HUES6 (cell line): ENCODE results near the gene HDAC5.
"Not testable (repeated sequence)": the region's sequence is repeated elsewhere in the genome, so short reads cannot be mapped to it uniquely, and the experiment has no call there.

Source experiments
- H3K27ac ChIP-seq: 2 replicates; pipeline ENCODE4 v1.7.0; 2013; ENCODE audit warnings: low read depth, mild to moderate bottlenecking, low read length, inconsistent platforms
- H3K27me3 ChIP-seq: 2 replicates; pipeline ENCODE4 v1.6.1; 2013; ENCODE audit warnings: low read length; ENCODE audit not compliant: control insufficient read depth, insufficient read depth
- H3K36me3 ChIP-seq: 2 replicates; pipeline ENCODE4 v1.6.1; 2013; ENCODE audit warnings: low read length; ENCODE audit not compliant: control insufficient read depth, insufficient read depth
- H3K4me1 ChIP-seq: 2 replicates; pipeline ENCODE4 v1.6.1; 2013; ENCODE audit warnings: low read length; ENCODE audit not compliant: control insufficient read depth, insufficient read depth
- H3K4me3 ChIP-seq: 2 replicates; pipeline ENCODE4 v1.5.1; 2013; ENCODE audit warnings: low read depth, low read length
- H3K9ac ChIP-seq: one replicate; pipeline ENCODE4 v1.6.1; 2013; ENCODE audit warnings: mild to moderate bottlenecking, low read length
- H3K9me3 ChIP-seq: 2 replicates; pipeline ENCODE4 v1.6.1; 2013; ENCODE audit warnings: low read depth, low read length; ENCODE audit not compliant: control insufficient read depth, insufficient read depth

The HDAC5 gene

GRCh38 chr17:44108440-44109311, 14.8 kb downstream of the HDAC5 start:
- H3K27me3 ChIP-seq: no peaks in the 10 kb centered on the region
- H3K27ac ChIP-seq: no peak overlapping the region
- H3K4me3 ChIP-seq: no peak overlapping the region
- H3K9me3 ChIP-seq: no peaks in the 10 kb centered on the region
- H3K36me3 ChIP-seq: peaks cover 3% of the 10 kb centered on the region; the same call in 1 of the 2 replicates
- H3K9ac ChIP-seq: no peak overlapping the region
- H3K4me1 ChIP-seq: peaks cover 64% of the 10 kb centered on the region

- H3K4me3 ChIP-seq: no peak overlapping the region
- H3K4me1 ChIP-seq: peaks cover 60% of the 10 kb centered on the region
- H3K9ac ChIP-seq: no peak overlapping the region
- peaks cover 3% of the 10 kb centered on the region; the same call in 1 of the 2 replicates for H3K36me3 ChIP-seq
- no peaks in the 10 kb centered on the region for H3K9me3 ChIP-seq
- H3K27me3 ChIP-seq: no peaks in the 10 kb centered on the region
- no peak overlapping the region for H3K27ac ChIP-seq
Observed at GRCh38 chr17:44106801-44107200, 16.6 kb downstream of the HDAC5 start.

- Histone ChIP-seq H3K9ac (no peak overlapping the region), H3K36me3 (peaks cover 3% of the 10 kb centered on the region; the same call in 1 of the 2 replicates), H3K27ac (no peak overlapping the region), H3K4me3 (no peak overlapping the region), H3K9me3 (no peaks in the 10 kb centered on the region), H3K27me3 (no peaks in the 10 kb centered on the region), H3K4me1 (peaks cover 59% of the 10 kb centered on the region)
Observed at GRCh38 chr17:44105941-44106340, 17.5 kb downstream of the HDAC5 start.

GRCh38 chr17:44105483-44105882, 18.0 kb downstream of the HDAC5 start:
- peaks cover 55% of the 10 kb centered on the region for H3K4me1 ChIP-seq
- no peak overlapping the region for H3K9ac ChIP-seq
- H3K4me3 ChIP-seq: no peak overlapping the region
- H3K27ac ChIP-seq: no peak overlapping the region
- H3K27me3 ChIP-seq: no peaks in the 10 kb centered on the region
- H3K36me3 ChIP-seq: peaks cover 3% of the 10 kb centered on the region; the same call in 1 of the 2 replicates
- H3K9me3 ChIP-seq: no peaks in the 10 kb centered on the region

- peak overlapping the region; percentile 25 for H3K9ac ChIP-seq
- H3K9me3 ChIP-seq: no peaks in the 10 kb centered on the region
- H3K36me3 ChIP-seq: no peaks in the 10 kb centered on the region
- no peak overlapping the region for H3K4me3 ChIP-seq
- H3K4me1 ChIP-seq: peaks cover 31% of the 10 kb centered on the region
- no peak overlapping the region for H3K27ac ChIP-seq
- H3K27me3 ChIP-seq: no peaks in the 10 kb centered on the region
Observed at GRCh38 chr17:44102849-44103622, 20.4 kb downstream of the HDAC5 start.

- H3K9ac ChIP-seq, H3K9me3 ChIP-seq, H3K36me3 ChIP-seq, H3K27ac ChIP-seq, H3K4me3 ChIP-seq, H3K27me3 ChIP-seq: not testable (repeated sequence)
- peaks cover 33% of the 10 kb centered on the region for H3K4me1 ChIP-seq
Observed at GRCh38 chr17:44101858-44102257, 21.6 kb downstream of the HDAC5 start.

- Histone ChIP-seq H3K27ac (no peak overlapping the region), H3K9me3 (no peaks in the 10 kb centered on the region), H3K4me1 (peaks cover 39% of the 10 kb centered on the region), H3K27me3 (no peaks in the 10 kb centered on the region), H3K36me3 (peaks cover 8% of the 10 kb centered on the region), H3K4me3 (no peak overlapping the region), H3K9ac (no peak overlapping the region)
Observed at GRCh38 chr17:44097110-44097958, 26.1 kb downstream of the HDAC5 start.

GRCh38 chr17:44095647-44096496, 27.6 kb downstream of the HDAC5 start:
- peaks cover 33% of the 10 kb centered on the region for H3K4me1 ChIP-seq
- H3K27me3 ChIP-seq: no peaks in the 10 kb centered on the region
- H3K9me3 ChIP-seq: no peaks in the 10 kb centered on the region
- peak overlapping the region; percentile 77 for H3K9ac ChIP-seq
- peak overlapping the region; percentile 64 for H3K27ac ChIP-seq
- peaks cover 22% of the 10 kb centered on the region for H3K36me3 ChIP-seq
- H3K4me3 ChIP-seq: peak overlapping the region; percentile 55

GRCh38 chr17:44095388-44095646, 28.1 kb downstream of the HDAC5 start:
- H3K27ac ChIP-seq: peak overlapping the region; percentile 64
- H3K36me3 ChIP-seq: peaks cover 24% of the 10 kb centered on the region
- H3K4me1 ChIP-seq: peaks cover 33% of the 10 kb centered on the region
- peak overlapping the region; percentile 55 for H3K4me3 ChIP-seq
- H3K9me3 ChIP-seq: no peaks in the 10 kb centered on the region
- peak overlapping the region; percentile 40 for H3K9ac ChIP-seq
- H3K27me3 ChIP-seq: no peaks in the 10 kb centered on the region

- Histone ChIP-seq H3K9me3 (no peaks in the 10 kb centered on the region), H3K4me1 (peaks cover 33% of the 10 kb centered on the region), H3K36me3 (peaks cover 24% of the 10 kb centered on the region), H3K9ac (peak overlapping the region; percentile 40), H3K27ac (peak overlapping the region; percentile 64), H3K27me3 (no peaks in the 10 kb centered on the region), H3K4me3 (peak overlapping the region; percentile 55)
Observed at GRCh38 chr17:44094701-44095387, 28.6 kb downstream of the HDAC5 start.
